HG03280 (cell line): ENCODE measurements around the gene ANO3.
"Not testable (repeated sequence)": the region's sequence is repeated elsewhere in the genome, so short reads cannot be mapped to it uniquely, and the experiment has no call there.

Source experiments
- ATAC-seq: cut with Tn5 transposase; IDR thresholded peaks from one replicate; pipeline ENCODE4 v1.9.1; 2021; ENCODE audit warnings: mild to moderate bottlenecking, moderate library complexity; ENCODE audit not compliant: unreplicated experiment

Gene ANO3

GRCh38 chr11:26331911-26332571, at the start of gene ANO3:
Gene ANO3, plus strand, starts transcription at chr11:26332130. Its CDS starts 146 bp downstream, at chr11:26332276.
- peak; percentile 73 for ATAC-seq

GRCh38 chr11:26283852-26284408, 48.0 kb upstream of the ANO3 start:
- ATAC-seq: no peak

GRCh38 chr11:26285608-26286007, 46.3 kb upstream of the ANO3 start:
- ATAC-seq: no peak

GRCh38 chr11:26286472-26287066, 45.4 kb upstream of the ANO3 start:
- peak; percentile 72 for ATAC-seq

- no peak for ATAC-seq
These were observed 44.8 kb upstream of the ANO3 start for GRCh38 chr11:26287067-26287518.

DNA sequence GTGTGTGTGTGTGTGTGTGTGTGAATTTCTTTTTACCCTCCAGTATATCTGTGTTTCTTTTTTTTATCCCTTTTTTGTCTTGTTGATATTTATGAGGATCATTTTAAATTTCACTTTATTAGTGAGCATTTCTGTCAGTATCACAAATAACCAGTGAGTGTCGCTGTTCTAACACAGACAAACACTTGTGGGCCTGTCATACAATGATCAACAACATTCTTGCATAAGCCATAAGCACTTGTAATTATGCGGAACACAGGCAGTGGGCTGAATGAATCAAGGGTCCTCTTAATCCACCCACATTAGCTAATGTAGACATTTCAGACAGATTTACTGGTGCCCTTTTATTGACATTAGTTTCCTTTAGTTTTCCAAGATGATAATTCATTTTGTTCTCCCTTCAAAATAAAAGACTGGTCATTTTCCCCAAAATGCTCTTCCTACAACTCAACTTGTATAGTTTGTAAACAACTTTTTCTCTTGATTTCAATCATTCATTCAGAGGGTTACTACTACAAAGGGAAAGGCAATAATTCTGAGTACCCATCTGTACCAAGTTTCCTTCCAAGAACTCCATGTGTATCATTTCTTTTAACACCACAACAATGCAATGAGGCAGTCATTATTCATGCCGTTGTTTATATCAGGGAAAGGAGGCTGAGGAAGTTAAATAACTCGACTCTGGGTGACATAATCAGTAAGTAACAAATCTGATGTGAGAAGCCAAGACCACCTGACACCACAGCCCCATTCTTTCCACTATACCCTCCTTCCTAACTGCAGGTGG, 34.5 kb upstream of the ANO3 start:
- peak; percentile 88 for ATAC-seq

- ATAC-seq: not testable (repeated sequence)
These were observed 15.6 kb upstream of the ANO3 start for GRCh38 chr11:26316372-26316771.

GRCh38 chr11:26319906-26320305, 12.0 kb upstream of the ANO3 start:
- ATAC-seq: no peak

- no peak for ATAC-seq
These were observed 10.4 kb upstream of the ANO3 start for GRCh38 chr11:26321516-26321915.

GRCh38 chr11:26322335-26323067, 9.4 kb upstream of the ANO3 start:
- no peak for ATAC-seq

- no peak for ATAC-seq
These were observed 8.1 kb upstream of the ANO3 start for GRCh38 chr11:26323837-26324236.

DNA sequence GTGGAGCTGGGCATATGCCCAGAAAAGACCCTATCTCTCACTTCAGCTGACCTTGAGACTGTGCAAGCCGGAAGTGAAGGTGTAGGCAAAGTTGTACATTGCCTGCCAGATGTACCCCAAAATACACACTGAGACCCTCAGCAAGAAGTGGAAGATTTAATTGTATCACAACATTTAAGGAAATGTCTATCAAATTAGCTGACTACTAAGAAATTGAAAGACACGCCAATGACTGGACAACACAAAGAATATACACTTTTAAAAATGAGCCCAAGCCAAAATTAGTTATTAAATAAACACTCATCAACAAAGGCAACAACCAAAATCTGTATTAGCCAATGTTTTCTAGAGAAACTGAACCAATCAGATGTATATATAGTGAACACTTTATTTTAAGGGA, 7.7 kb upstream of the ANO3 start:
- no peak for ATAC-seq

DNA sequence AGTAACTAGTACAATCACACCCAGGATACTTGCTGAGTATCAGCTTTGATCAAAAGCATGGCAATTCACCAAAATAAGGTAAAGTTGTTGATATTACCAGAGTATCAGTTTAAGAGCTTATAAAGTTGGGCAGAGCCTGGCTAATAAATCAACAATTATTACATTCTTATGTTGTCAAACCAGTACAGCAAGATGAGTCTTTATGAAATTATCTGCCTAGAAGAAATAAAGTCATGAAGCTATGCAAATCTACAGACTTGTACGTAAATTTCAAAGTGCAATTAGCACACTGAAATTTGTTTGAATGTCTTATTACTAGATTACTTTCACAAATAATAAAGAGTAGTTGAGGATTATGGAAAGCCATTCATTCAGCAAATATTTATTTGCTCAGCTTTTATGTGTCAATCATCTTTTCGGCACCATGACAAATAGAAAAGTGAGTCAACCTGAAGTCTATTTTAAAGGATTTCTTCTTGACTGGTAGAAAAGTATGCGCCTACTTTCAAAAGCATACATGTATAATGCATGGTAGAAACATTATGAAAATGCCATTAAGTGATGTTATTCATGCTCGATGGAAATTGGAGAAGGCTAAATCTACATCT, 5.0 kb upstream of the ANO3 start:
- no peak for ATAC-seq

DNA sequence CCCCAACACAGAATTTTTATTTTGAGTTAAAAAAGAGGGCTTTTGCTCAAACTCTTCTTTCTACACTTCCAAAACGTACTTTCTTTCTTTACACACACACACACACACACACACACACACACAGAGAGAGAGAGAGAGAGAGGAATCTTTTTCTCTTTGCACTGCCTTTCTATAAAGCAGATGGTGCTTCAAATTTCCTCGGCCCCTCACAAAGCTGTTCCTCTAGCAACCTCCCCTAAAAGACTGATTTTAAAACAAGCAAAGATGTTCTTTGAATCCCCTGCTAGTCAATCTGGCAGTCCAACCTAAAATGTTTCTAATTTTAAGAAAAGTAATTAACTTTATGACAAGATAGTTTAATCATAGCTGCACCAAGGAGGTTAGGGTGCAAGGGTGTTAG, 2.7 kb upstream of the ANO3 start:
- ATAC-seq: no peak

DNA sequence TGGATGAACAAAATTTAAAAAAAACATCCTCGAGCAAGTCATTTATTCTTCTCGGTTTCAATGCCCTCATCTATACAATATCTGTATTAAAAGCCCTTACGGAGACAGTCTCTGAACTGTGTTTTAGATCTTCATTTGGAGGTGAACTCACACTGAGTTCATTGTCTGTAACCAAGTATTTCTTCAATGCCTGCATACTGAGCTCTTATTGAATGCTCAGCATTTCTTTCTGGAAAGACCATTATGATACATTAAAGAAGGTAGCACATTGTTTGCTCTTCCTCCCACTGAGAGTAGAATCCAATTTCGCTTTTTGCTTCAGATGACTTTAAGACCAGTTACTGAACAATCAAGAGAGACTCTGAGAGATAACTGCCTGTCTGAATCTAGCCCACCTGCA, 1.7 kb upstream of the ANO3 start:
- no peak for ATAC-seq

DNA sequence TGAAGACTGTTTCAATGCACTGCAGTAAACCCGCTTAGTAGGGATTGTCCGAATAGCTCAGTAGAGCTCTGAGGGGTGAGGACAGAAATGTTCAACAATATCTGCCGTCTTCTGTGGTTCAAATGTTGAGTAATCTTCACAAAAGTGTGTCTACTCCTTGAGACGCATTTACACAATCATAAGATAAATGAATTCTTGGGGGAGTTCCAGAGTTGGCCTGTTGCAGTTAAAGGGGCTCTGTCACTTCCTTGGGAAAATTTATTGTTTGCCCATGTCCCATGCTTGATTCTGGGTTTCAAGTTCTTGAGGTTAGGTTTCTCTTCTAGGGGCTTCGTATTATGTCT, 614 bp downstream of the ANO3 start:
- no peak for ATAC-seq

DNA sequence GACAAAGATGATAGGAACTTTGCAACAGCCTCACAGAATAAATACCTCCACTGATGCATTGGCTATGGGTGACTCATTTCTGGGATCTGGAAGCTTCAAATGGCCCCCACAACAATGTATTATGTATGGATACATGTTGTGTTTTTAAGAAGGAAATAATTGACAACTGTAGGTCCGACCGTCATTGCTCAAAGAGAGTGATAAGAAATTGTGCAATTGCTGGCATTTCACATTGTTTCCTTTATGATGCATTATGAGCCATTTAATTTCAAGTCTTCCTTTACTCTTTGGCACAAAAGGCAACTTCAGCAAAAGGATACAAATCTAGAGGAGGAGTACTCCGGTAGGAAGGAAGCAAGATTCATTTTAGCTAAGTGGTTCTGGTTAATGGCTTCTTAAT, 2.0 kb downstream of the ANO3 start:
- no peak for ATAC-seq

DNA sequence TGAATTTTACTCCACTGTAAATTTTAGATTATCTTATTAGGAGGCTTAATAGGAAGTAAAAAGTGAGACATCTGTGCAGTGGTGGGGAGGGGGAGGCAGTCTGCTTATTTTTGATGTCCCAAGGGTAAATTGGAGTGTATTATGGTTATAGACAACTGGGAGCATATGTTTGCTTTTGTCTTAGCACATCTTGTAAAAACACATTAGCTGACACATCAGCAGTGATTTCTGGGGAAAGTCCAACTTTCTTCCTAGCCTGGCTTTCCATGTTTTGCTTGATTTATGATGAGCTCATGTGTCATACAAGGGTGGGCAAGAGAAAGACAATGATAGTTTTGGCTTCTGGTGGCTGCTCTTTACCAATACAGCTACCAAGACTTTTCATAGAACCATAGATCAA, 4.0 kb downstream of the ANO3 start:
- no peak for ATAC-seq

- ATAC-seq: no peak
These were observed 12.7 kb downstream of the ANO3 start for GRCh38 chr11:26344647-26345046.

DNA sequence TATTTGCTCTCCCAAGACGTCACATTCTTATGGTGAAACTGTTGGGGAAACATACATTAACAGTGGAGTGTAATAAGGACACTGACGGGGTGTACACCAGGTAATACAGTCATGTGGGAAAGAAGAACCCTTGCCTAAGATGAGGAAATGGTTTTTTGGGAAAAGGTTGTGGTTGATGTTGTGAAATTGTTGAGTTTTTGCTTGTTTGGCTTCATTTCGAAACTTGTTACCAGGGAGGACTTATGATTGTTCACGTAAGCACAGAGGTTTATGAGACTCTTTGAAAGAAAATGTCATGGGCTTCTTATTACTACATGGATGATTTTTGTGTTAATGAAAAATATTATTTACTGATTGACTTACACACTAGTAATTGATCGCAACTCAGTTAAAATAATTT, 16.8 kb downstream of the ANO3 start:
- ATAC-seq: no peak

DNA sequence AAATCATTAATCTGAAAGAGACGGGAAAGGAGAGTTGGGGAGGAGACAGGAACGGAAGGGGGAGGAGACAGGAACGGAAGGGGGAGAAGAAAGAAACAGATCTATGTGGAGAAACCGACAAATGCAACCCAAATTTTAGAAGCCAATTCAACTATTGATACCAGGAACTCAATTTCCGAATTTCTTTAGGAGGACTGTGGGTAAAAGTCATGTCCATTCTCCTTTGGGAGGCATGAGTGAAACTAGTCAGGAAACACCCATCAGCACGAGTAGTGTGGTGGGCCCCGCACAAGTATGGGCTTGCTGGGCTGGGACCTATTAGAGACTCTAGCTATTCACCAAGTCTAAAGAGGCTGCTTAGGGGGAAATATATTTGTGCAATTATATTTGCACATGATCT, 18.1 kb downstream of the ANO3 start:
- ATAC-seq: no peak
